ENCODE measurements around the gene GRIP1. TPM values are rescaled to one million over a fixed set of nuclear protein-coding genes. Genes with fewer than 3 reads are reported as not detected.

Gene GRIP1
- total and polyA plus RNA-seq, 2 of the 4 experiments (the other 2 are of a cell fraction) = under 0.01 to 0.07 TPM

- H3K4me1 ChIP-seq (ENCODE audit: control insufficient read depth, insufficient read depth, low read length) = no peaks in the 10 kb centered on the region
- intact Hi-C loops (cut with micrococcal nuclease) = no loop called here
- in situ Hi-C loops (cut with MboI; ENCODE audit: low sequenced_read_pairs) = no loop called here
Measured at GRCh38 chr12:66607147-66607546, 71.7 kb downstream of the GRIP1 start.

More at GRCh38 chr12:66607147-66607546, 71.7 kb downstream of the GRIP1 start:
- Histone ChIP-seq H3K9ac (ENCODE audit: low read depth, low read length) (no peak overlapping the region), H2AFZ (replicated peaks; ENCODE audit: low read length, poor library complexity) (no peak overlapping the region), H3K36me3 (ENCODE audit: control insufficient read depth, insufficient read depth, low read length) (no peaks in the 10 kb centered on the region), H3K23ac (ENCODE audit: low read depth, low read length) (no peak overlapping the region), H2BK15ac (ENCODE audit: low read depth, low read length) (no peak overlapping the region), H3K4ac (ENCODE audit: low read depth, low read length) (no peak overlapping the region), H3K27ac (ENCODE audit: insufficient read depth, low read length) (no peak overlapping the region), H2AK9ac (replicated peaks; ENCODE audit: low read depth, low read length, poor library complexity) (no peak overlapping the region), H3K56ac (ENCODE audit: extremely low read depth, insufficient read depth, low read length) (no peak overlapping the region), H4K20me1 (ENCODE audit: insufficient read depth, low read length) (no peaks in the 10 kb centered on the region), H4K5ac (ENCODE audit: low read depth, low read length) (no peak overlapping the region), H2AK5ac (ENCODE audit: low read depth, low read length) (no peak overlapping the region), H3K14ac (replicated peaks; ENCODE audit: low read depth, low read length) (no peak overlapping the region), H3K27me3 (ENCODE audit: control insufficient read depth, insufficient read depth, low read length) (no peaks in the 10 kb centered on the region), H4K8ac (ENCODE audit: low read depth in 2 of 2, low read length in 2 of 2) (no peak overlapping the region), H2BK20ac (ENCODE audit: low read depth, low read length) (no peak overlapping the region), H3K4me3 (ENCODE audit: insufficient read depth, low read depth, low read length) (no peak overlapping the region), H3K79me1 (ENCODE audit: low read depth in 1 of 2, low read length in 2 of 2) (no peaks in the 10 kb centered on the region), H3K18ac (ENCODE audit: low read depth, low read length) (no peak overlapping the region), H3K9me1 (ENCODE audit: insufficient read depth, low read length) (no peaks in the 10 kb centered on the region), H2BK5ac (ENCODE audit: low read depth, low read length, poor library complexity, severe bottlenecking) (no peak overlapping the region), H4K91ac (ENCODE audit: insufficient read depth, low read depth, low read length) (no peak overlapping the region), H2BK120ac (ENCODE audit: low read depth, low read length) (no peak overlapping the region), H3K9me3 (ENCODE audit: control insufficient read depth, insufficient read depth, low read length) (no peaks in the 10 kb centered on the region), H3K4me2 (ENCODE audit: low read depth, low read length) (no peak overlapping the region)
- no peak for TF ChIP-seq CEBPB (IDR thresholded peaks at IDR 0.05; ENCODE audit: low read depth, low read length)
- TF ChIP-seq, protein P1, sequence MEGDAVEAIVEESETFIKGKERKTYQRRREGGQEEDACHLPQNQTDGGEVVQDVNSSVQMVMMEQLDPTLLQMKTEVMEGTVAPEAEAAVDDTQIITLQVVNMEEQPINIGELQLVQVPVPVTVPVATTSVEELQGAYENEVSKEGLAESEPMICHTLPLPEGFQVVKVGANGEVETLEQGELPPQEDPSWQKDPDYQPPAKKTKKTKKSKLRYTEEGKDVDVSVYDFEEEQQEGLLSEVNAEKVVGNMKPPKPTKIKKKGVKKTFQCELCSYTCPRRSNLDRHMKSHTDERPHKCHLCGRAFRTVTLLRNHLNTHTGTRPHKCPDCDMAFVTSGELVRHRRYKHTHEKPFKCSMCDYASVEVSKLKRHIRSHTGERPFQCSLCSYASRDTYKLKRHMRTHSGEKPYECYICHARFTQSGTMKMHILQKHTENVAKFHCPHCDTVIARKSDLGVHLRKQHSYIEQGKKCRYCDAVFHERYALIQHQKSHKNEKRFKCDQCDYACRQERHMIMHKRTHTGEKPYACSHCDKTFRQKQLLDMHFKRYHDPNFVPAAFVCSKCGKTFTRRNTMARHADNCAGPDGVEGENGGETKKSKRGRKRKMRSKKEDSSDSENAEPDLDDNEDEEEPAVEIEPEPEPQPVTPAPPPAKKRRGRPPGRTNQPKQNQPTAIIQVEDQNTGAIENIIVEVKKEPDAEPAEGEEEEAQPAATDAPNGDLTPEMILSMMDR (conservative IDR thresholded peaks at IDR 0.05; ENCODE audit: low read depth, low read length) = no peak
- TF ChIP-seq BHLHE40 (IDR thresholded peaks at IDR 0.05; ENCODE audit: low read depth, low read length) = no peak
- dilution Hi-C loops (cut with HindIII; ENCODE audit: low sequenced_read_pairs, unreplicated experiment) = no loop called here
- ATAC-seq (ENCODE audit: low read depth) = no peak
- POLR2A ChIA-PET (ENCODE audit: unreplicated experiment) = no interaction called here
- no peak for DNase-seq
- BruUV-seq (replicated peaks) = no TSS peak
- CTCF ChIA-PET = no interaction called here
